OCI-LY1 (cell line): ENCODE results near the gene TMEM35A.

Experiments
- CTCF ChIP-seq: fragments of 200-600 bp; sonication (generic), shearing (Covaris generic); IDR thresholded peaks from 2 replicates; pipeline ENCODE4 v1.5.1; 2017; ENCODE audit warnings: mild to moderate bottlenecking, antibody characterized with exemption, low read length, moderate library complexity, mixed read lengths
- EZH2 ChIP-seq: fragments of 200-600 bp; sonication (generic), shearing (Covaris generic); IDR thresholded peaks from 2 replicates; pipeline ENCODE4 v1.8.0; 2017; ENCODE audit warnings: borderline replicate concordance, mixed run types, mild to moderate bottlenecking, antibody characterized with exemption, low read length, moderate library complexity, mixed read lengths

GRCh38 chrX:101079736-101080270 is 1.1 kb downstream of the TMEM35A start:
- TF ChIP-seq CTCF, result no peak
- no peak for TF ChIP-seq EZH2
